H4 (cell line): ENCODE measurements around the gene FAM50A. TPM values are rescaled to one million over a fixed set of nuclear protein-coding genes. Genes with fewer than 3 reads are reported as not detected.
"Not testable (repeated sequence)": the region's sequence is repeated elsewhere in the genome, so short reads cannot be mapped to it uniquely, and the experiment has no call there.

Source experiments
- DNase-seq: peaks from one replicate; pipeline ENCODE4 v3.0.0-alpha.2; 2015; ENCODE audit warnings: low spot score
- total RNA-seq: library from RNA; depleted of rRNA; stranded (reverse); fragments of >200 nt; shearing (Covaris generic); gene quantifications from 2 replicates; pipeline ENCODE4 v1.2.3, GENCODE V29; 2014; rRNA removed

The FAM50A gene
- total RNA-seq, 1 experiment from 2014 or later: 63.0 TPM

DNA sequence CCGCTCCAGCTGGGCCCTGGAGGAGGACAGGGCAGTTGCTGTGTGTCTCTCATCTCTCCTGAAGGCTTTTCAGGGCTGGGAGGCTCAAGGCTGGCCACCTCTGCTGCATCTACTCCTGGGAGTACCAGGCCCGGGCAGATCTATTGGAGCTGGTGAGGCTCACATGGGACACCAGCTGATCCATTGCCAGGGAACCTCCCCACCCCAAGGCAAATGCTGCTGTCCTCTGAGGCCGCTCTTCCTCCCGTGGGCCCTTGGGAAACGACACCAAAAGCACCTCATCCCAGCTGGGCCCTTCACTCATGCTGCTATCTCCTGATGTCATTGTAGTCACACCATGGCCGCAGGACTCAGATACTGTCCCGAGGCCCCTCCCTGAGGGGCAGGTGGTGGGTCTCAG is 38.8 kb downstream of the FAM50A start:
- no peak for DNase-seq

- no peak for DNase-seq
These were observed 39.4 kb downstream of the FAM50A start for GRCh38 chrX:154483325-154483724.

DNA sequence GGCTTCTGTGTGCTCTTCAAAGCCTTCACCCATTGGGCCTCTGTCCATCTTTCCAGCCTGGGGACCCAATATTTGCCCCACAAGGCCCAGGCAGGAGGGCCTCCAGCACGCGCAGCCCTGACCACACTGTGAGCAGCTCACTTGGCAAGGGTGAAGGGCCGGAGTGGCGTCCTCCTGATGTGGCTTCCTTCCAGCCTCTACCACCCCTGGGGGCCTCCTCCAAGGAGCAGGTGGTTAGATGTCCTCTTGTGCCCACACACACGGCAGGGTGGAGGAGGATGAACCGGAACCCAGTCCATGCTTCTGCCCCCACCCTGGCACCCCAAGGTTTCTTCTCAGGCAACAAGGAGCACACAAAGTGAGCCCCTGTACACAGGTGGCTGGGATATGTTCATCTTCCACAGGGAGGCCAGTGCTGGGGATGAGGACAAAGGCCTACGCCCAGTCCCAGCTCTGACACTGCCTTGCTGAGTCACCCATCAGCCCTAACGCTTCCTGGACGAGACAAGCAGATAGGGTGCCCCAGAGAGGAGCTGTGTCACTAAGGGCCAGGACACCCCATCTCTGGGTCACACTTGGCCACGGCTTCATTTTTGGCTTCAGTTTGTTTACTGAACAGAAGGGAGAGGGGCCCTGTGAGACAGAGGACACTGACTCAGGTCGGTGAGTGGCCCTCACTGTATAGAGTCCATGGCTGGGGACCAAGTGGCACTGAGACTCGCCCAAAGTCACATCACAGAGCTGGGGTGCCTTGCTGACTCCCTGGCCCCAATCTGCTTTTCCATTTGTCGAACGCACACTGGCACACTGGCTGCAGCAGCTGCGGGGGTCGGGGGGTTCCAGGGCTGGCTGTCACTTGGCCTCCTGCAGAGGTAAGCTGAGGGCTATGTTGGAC is 40.6 kb downstream of the FAM50A start:
- DNase-seq: no peak

- DNase-seq: no peak
These were observed 41.5 kb downstream of the FAM50A start for GRCh38 chrX:154485150-154486051.

DNA sequence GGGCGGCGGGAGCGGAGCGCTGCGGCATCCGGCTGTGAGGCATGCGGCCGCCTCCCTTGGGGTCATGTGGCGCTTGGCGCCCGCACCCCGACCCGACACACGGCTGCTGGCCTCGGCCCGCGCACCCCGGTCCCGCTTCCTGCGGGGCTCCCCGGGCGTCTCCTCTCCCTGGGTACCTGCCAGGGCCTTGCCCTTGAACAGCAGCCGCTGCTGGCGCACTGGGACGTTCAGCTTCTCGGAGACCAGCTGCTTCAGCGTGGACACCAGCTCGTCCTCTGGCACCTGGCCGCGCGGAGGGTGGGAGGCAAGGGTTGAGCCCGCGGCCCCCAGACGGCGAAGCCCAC is 42.1 kb downstream of the FAM50A start:
- DNase-seq: no peak

GRCh38 chrX:154486396-154487207 is 42.7 kb downstream of the FAM50A start, which contains the start of gene UBL4A:
Gene UBL4A, minus strand, starts transcription at chrX:154486615. Its CDS starts 31 bp downstream, at chrX:154486584.
- DNase-seq: peak; percentile 50

DNA sequence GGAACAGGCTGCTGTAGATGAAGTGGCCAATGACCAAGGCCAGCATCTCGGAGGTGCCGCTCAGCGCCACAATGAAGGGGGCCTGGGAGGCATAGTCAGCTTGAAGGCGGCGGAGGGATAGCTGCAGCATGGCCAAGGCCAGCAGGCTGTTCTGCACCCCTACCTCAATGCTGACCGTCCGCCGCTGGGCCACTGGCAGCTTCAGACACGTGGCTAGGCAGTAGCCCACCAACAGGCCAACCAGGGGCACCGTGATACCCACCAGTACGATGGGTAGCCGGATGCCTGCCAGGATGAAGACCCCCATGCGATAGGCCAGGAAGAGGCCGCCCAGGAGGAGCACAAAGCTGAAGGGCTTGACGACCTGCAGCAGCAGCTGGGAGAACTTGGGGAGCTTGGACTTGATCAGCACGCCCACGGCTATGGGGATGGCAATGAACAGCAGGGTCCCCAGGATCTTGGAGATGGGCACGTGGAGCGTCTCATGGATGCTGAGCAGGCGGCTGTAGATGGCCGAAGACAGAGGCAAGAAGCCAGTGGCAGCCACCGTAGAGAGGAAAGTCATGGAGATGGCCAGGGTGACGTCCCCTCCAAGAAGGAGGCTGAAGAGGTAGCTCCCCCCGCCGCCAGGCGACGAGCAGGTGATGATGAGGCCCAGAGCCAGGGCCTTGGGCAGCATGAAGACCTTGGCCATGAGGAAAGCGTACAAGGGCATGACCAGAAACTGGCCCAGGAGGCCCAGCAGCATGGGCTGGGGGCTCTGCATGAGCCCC is 43.8 kb downstream of the FAM50A start:
- DNase-seq: no peak

DNA sequence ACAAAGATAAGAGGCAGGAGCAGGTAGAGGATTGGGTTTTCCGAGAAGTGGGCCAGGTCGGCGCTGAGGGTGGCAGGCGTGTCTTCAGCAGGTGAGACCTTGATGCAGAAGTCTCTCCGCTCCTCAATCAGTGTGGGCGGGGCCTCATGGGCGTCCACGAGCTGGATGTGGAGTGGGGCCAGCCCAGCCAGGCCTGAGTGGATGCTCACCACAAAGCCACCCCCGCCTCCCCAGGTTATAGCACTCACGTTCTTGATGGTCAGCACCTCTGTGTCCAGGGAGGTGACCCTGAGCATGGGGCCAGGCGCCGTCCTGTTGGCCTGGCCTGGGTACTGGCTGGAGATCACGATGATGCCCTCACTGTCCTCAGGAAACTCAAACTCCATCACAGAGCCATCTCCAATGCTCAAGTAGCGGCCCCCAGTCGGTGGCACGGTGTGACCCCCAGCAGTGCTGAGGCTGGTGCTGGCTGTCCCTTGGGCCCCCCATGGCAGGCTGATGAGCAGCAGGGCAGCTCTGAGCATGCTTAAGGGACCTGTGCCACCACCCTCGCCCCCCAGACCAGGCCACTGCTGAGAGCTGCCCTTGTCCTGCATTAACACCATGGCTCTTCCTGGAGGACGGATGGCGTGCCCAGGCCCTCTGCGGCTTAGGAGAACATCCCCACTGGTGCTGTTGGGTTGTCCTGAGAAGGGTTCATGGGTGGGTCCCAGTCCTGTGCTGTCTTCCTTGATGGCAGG is 44.6 kb downstream of the FAM50A start:
- DNase-seq: no peak

- no peak for DNase-seq
These were observed 45.2 kb downstream of the FAM50A start for GRCh38 chrX:154489182-154489581.

DNA sequence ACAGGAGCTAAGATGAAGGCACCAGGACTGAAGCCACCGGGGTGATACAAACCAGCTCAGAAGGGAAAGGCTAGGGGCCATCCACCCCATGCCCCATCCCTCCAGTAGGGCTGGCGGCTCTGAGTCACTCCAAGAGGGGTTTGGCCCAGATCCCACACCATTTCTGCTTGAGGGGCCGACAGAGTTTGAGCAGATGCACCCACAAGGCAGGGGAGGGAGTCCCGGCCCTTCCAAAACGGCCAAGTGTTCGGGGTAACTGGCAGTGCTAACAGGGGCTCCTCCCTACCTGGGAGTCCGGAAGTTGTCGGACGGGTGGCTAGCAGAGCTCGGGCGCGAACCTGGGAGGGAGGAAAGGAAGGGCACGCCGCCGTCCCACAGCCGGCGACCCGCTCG is 46.1 kb downstream of the FAM50A start:
- DNase-seq: no peak

- peak; percentile 93 for DNase-seq
These were observed 46.6 kb downstream of the FAM50A start, which contains the start of gene SLC10A3 for GRCh38 chrX:154490414-154491083. Gene SLC10A3, minus strand, starts transcription at chrX:154490629. Its CDS starts 1,689 bp downstream, at chrX:154488940.

- DNase-seq: no peak
These were observed 50.8 kb downstream of the FAM50A start for GRCh38 chrX:154494715-154495114.

- DNase-seq: no peak
These were observed 51.6 kb downstream of the FAM50A start for GRCh38 chrX:154495472-154495922.

- DNase-seq: not testable (repeated sequence)
These were observed 52.7 kb downstream of the FAM50A start for GRCh38 chrX:154496591-154497137.

Other genes starting within 250 kb of the FAM50A start
- gene OPN1MW2, start 224.4 kb upstream of the FAM50A start, total RNA-seq: not detected in 2 replicates
- not detected in 2 replicates for gene OPN1MW3, start 186.6 kb upstream of the FAM50A start, total RNA-seq
- gene TEX28, start 149.0 kb upstream of the FAM50A start, total RNA-seq: not detected in 2 replicates
- 2.1 TPM in 1 of 2 replicates, not detected in the other for gene TKTL1, start 148.3 kb upstream of the FAM50A start, total RNA-seq
- gene FLNA, start 69.5 kb upstream of the FAM50A start, total RNA-seq: 409 and 458 TPM in 2 replicates
- gene EMD, start 64.8 kb upstream of the FAM50A start, total RNA-seq: 53.3 and 69.3 TPM in 2 replicates
- gene RPL10, start 45.8 kb upstream of the FAM50A start, total RNA-seq: 5,829 and 6,316 TPM in 2 replicates
- gene DNASE1L1, start 34.9 kb upstream of the FAM50A start, total RNA-seq: 19.4 and 21.8 TPM in 2 replicates
- 15.1 and 15.3 TPM in 2 replicates for gene TAFAZZIN, start 32.6 kb upstream of the FAM50A start, total RNA-seq
- gene ATP6AP1, start 15.5 kb upstream of the FAM50A start, total RNA-seq: 60.2 and 69.2 TPM in 2 replicates
- 62.2 and 68.0 TPM in 2 replicates for gene GDI1, start 7.0 kb upstream of the FAM50A start, total RNA-seq
- 1.6 and 1.9 TPM in 2 replicates for gene PLXNA3, start 14.1 kb downstream of the FAM50A start, total RNA-seq
- 57.8 and 96.3 TPM in 2 replicates for gene LAGE3, start 35.1 kb downstream of the FAM50A start, total RNA-seq
- gene UBL4A, start 42.5 kb downstream of the FAM50A start, total RNA-seq: 55.5 and 94.8 TPM in 2 replicates
- 20.0 and 35.3 TPM in 2 replicates for gene SLC10A3, start 46.5 kb downstream of the FAM50A start, total RNA-seq
- 17.2 and 17.9 TPM in 2 replicates for gene FAM3A, start 72.1 kb downstream of the FAM50A start, total RNA-seq
- gene G6PD, start 102.7 kb downstream of the FAM50A start, total RNA-seq: 329 and 350 TPM in 2 replicates
- 20.1 and 23.0 TPM in 2 replicates for gene IKBKG, start 103.5 kb downstream of the FAM50A start, total RNA-seq
- gene CTAG1A, start 141.0 kb downstream of the FAM50A start, total RNA-seq: not detected in 2 replicates
- gene CTAG1B, start 175.1 kb downstream of the FAM50A start, total RNA-seq: not detected in 2 replicates
- not detected in 2 replicates for gene CTAG2, start 209.4 kb downstream of the FAM50A start, total RNA-seq